GM23338 (cell line): ENCODE measurements around the gene CCDC91. TPM values are rescaled to one million over a fixed set of nuclear protein-coding genes. Genes with fewer than 3 reads are reported as not detected.
"Not testable (repeated sequence)": the region's sequence is repeated elsewhere in the genome, so short reads cannot be mapped to it uniquely, and the experiment has no call there.

ENCODE experiments used
- ATAC-seq: fragments of 200-7000 bp; cut with Tn5 transposase; 3 replicates; pipeline ENCODE4 v1.9.1; 2020
- DNase-seq: peaks from one replicate; pipeline ENCODE4 v3.0.0-alpha.2; 2015; ENCODE audit warnings: low spot score
- H2AFZ ChIP-seq: fragments of 200-600 bp; sonication (generic); 2 replicates; pipeline ENCODE4 v1.8.0; 2016; ENCODE audit warnings: antibody characterized with exemption, mild to moderate bottlenecking, moderate library complexity
- H3F3A ChIP-seq: fragments of 200-600 bp; sonication (generic); replicated peaks from 2 replicates; pipeline ENCODE4 v1.8.0; 2017; ENCODE audit warnings: antibody characterized with exemption, mixed run types, low read depth
- H3K27ac ChIP-seq: fragments of 200-600 bp; sonication (generic); 2 replicates; pipeline ENCODE4 v1.6.1; 2016; ENCODE audit warnings: low read depth
- H3K27me3 ChIP-seq: fragments of 200-600 bp; sonication (generic); 2 replicates; pipeline ENCODE4 v1.8.0; 2016; ENCODE audit warnings: mild to moderate bottlenecking, mixed run types, moderate library complexity; ENCODE audit not compliant: insufficient read depth
- H3K36me3 ChIP-seq: fragments of 200-600 bp; sonication (generic); 2 replicates; pipeline ENCODE4 v1.8.0; 2016; ENCODE audit warnings: mild to moderate bottlenecking; ENCODE audit not compliant: insufficient read depth
- H3K4me1 ChIP-seq: fragments of 200-600 bp; sonication (generic); 2 replicates; pipeline ENCODE4 v1.8.0; 2016; ENCODE audit warnings: mild to moderate bottlenecking, moderate library complexity; ENCODE audit not compliant: insufficient read depth
- H3K4me2 ChIP-seq: fragments of 200-600 bp; sonication (generic); 2 replicates; pipeline ENCODE4 v1.7.1; 2017; ENCODE audit warnings: mixed run types
- H3K4me3 ChIP-seq: fragments of 200-600 bp; sonication (generic); 2 replicates; pipeline ENCODE4 v1.6.1; 2016; ENCODE audit warnings: mixed run types
- H3K79me2 ChIP-seq: fragments of 200-600 bp; sonication (generic); replicated peaks from 2 replicates; pipeline ENCODE4 v1.8.0; 2017; ENCODE audit warnings: mild to moderate bottlenecking; ENCODE audit not compliant: insufficient read depth
- H3K9me2 ChIP-seq: fragments of 200-600 bp; sonication (generic); 2 replicates; pipeline ENCODE4 v1.8.0; 2017; ENCODE audit not compliant: insufficient read depth
- H4K20me1 ChIP-seq: fragments of 200-600 bp; sonication (generic); replicated peaks from 2 replicates; pipeline ENCODE4 v1.8.0; 2017; ENCODE audit warnings: mild to moderate bottlenecking; ENCODE audit not compliant: insufficient read depth
- H3K27ac Mint-ChIP-seq: 2 replicates; pipeline ENCODE4 v1.8.0; 2020; ENCODE audit warnings: inconsistent platforms, mild to moderate bottlenecking, moderate library complexity, mixed read lengths
- H3K27me3 Mint-ChIP-seq: 3 replicates; pipeline ENCODE4 v1.8.0; 2022; ENCODE audit warnings: low read depth, mild to moderate bottlenecking, moderate library complexity, mixed read lengths, inconsistent platforms; ENCODE audit not compliant: insufficient read depth, poor library complexity
- H3K36me3 Mint-ChIP-seq: 3 replicates; pipeline ENCODE4 v1.8.0; 2021; ENCODE audit warnings: low read depth, mild to moderate bottlenecking, inconsistent platforms, moderate library complexity, mixed read lengths
- H3K4me1 Mint-ChIP-seq: 3 replicates; pipeline ENCODE4 v1.8.0; 2020; ENCODE audit warnings: mild to moderate bottlenecking, inconsistent platforms, mixed read lengths
- H3K4me3 Mint-ChIP-seq: 3 replicates; pipeline ENCODE4 v1.8.0; 2021; ENCODE audit warnings: moderate library complexity, mild to moderate bottlenecking, inconsistent platforms, mixed read lengths
- H3K9me3 Mint-ChIP-seq: 3 replicates; pipeline ENCODE4 v1.8.0; 2020; ENCODE audit warnings: moderate library complexity, mild to moderate bottlenecking, inconsistent platforms, mixed read lengths
- CTCF ChIP-seq, 2 experiments: fragments of 200-600 bp in 1 of 2; sonication (generic) in 1 of 2; conservative IDR thresholded peaks; 2 replicates each; pipeline versions ENCODE4 v1.5.1 to v1.6.1; 2016 to 2017; ENCODE audit warnings: antibody characterized with exemption in 2 of 2, low read depth in 2 of 2, mild to moderate bottlenecking in 2 of 2, moderate library complexity in 1 of 2
- EZH2phosphoT487 ChIP-seq: fragments of 200-600 bp; sonication (generic); IDR thresholded peaks from one replicate; pipeline ENCODE4 v1.8.1; 2018; ENCODE audit warnings: antibody characterized with exemption; ENCODE audit not compliant: unreplicated experiment
- NANOG ChIP-seq: IDR thresholded peaks from 2 replicates; pipeline ENCODE4 v1.6.1; 2016; ENCODE audit warnings: antibody characterized with exemption, borderline replicate concordance
- POLR2AphosphoS5 ChIP-seq: IDR thresholded peaks from 2 replicates; pipeline ENCODE4 v1.6.1; 2016; ENCODE audit warnings: antibody characterized with exemption, low read depth
- polyA plus RNA-seq: library from polyadenylated mRNA; unstranded; fragments of >200 nt; fragmentation: Nextera tagmentation; extraction: Ambion mirVana; gene quantifications from 2 replicates; pipeline ENCODE4 v1.2.1, GENCODE V29; 2016
- total RNA-seq: library from RNA; depleted of rRNA; stranded (reverse); fragments of >200 nt; shearing (Covaris generic); gene quantifications from 2 replicates; pipeline ENCODE4 v1.2.3, GENCODE V29; 2014
- TF ChIP-seq, protein P1 (sequence below): IDR thresholded peaks from 2 replicates; pipeline ENCODE4 v1.6.1; 2016; ENCODE audit warnings: antibody characterized with exemption
- TF ChIP-seq, protein P2 (sequence below): IDR thresholded peaks from one replicate; pipeline ENCODE4 v1.6.1; 2018; ENCODE audit warnings: antibody characterized with exemption; ENCODE audit not compliant: unreplicated experiment

Gene CCDC91
- total and polyA plus RNA-seq, 2 experiments from 2014 or later: 24.7 to 48.7 TPM

DNA sequence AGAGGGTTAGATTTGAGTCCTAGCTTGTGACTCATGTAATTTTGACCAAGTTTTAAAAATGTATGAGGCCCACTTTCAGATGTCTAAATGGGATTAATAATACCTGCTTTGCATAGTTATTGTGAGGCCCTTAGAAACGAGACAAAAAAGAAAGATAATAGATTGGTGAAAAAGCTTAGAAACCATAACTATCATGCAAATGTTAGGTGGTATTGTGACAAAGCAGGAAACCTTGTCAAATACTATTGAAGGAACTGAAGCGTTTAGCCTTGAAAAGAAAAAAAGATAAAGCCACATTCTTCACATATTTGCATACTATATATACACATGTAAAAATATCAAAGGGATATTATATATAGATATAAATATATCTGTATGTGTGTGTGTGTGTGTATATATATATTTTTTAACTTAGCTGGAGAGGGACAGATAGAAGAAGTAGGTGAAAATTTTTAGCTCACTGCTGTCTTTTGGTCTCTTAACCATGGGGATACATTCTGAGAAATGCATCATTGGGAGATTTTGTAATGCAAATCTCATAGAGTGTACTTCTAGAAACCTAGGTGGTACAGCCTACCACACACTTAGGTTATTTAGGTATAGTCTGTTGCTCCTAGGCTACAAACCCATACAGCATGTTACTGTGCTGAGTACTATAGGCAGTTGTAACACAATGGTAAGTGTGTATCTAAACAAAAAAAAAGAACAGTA is 270.3 kb downstream of the CCDC91 start:
- Histone ChIP-seq H3K9me2 (0 out of 2 replicates have a peak, but pooled peaks cover 7% of the 10 kb centered on the region), H3K4me2 (peak overlapping the region; percentile 56), H2AFZ (no peak overlapping the region), H3K4me3 (peak overlapping the region; percentile 11), H3K36me3 (no peaks in the 10 kb centered on the region), H3K27me3 (no peaks in the 10 kb centered on the region), H3K79me2 (no peaks in the 10 kb centered on the region), H3K27ac (peak overlapping the region; percentile 90), H3F3A (no peaks in the 10 kb centered on the region), H4K20me1 (no peaks in the 10 kb centered on the region), H3K4me1 (peaks cover 36% of the 10 kb centered on the region)
- ATAC-seq: peak; percentile 70
- DNase-seq: peak; percentile 60
- peaks cover 34% of the 10 kb centered on the region for H3K4me1 Mint-ChIP-seq
- no peaks in the 10 kb centered on the region for H3K27me3 Mint-ChIP-seq
- peaks cover 31% of the 10 kb centered on the region for H3K36me3 Mint-ChIP-seq
- peak overlapping the region; percentile 94 for H3K27ac Mint-ChIP-seq
- H3K4me3 Mint-ChIP-seq: peak overlapping the region; percentile 38
- H3K9me3 Mint-ChIP-seq: peaks cover 2% of the 10 kb centered on the region; the same call in 1 of the 3 replicates
- peak; percentile 78; the same call in 1 of the 2 replicates for TF ChIP-seq NANOG
- TF ChIP-seq, protein P1, sequence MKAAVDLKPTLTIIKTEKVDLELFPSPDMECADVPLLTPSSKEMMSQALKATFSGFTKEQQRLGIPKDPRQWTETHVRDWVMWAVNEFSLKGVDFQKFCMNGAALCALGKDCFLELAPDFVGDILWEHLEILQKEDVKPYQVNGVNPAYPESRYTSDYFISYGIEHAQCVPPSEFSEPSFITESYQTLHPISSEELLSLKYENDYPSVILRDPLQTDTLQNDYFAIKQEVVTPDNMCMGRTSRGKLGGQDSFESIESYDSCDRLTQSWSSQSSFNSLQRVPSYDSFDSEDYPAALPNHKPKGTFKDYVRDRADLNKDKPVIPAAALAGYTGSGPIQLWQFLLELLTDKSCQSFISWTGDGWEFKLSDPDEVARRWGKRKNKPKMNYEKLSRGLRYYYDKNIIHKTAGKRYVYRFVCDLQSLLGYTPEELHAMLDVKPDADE: no peak

- Histone ChIP-seq H4K20me1 (no peaks in the 10 kb centered on the region), H3K4me2 (no peak overlapping the region), H3K4me1 (peaks cover 30% of the 10 kb centered on the region), H3K27me3 (no peaks in the 10 kb centered on the region), H3F3A (no peaks in the 10 kb centered on the region), H3K4me3 (no peak overlapping the region), H3K79me2 (no peaks in the 10 kb centered on the region), H3K27ac (no peak overlapping the region), H3K9me2 (0 out of 2 replicates have a peak, but pooled peaks cover 7% of the 10 kb centered on the region), H3K36me3 (no peaks in the 10 kb centered on the region), H2AFZ (no peak overlapping the region)
- TF ChIP-seq EZH2phosphoT487 (no peak), CTCF (conservative IDR thresholded peaks at IDR 0.05; ENCODE audit: low read depth in 2 of 2) (peak in 1 of 2 experiments; percentile 16; a peak in 1 of 4 replicates), POLR2AphosphoS5 (no peak)
- TF ChIP-seq, protein P2, sequence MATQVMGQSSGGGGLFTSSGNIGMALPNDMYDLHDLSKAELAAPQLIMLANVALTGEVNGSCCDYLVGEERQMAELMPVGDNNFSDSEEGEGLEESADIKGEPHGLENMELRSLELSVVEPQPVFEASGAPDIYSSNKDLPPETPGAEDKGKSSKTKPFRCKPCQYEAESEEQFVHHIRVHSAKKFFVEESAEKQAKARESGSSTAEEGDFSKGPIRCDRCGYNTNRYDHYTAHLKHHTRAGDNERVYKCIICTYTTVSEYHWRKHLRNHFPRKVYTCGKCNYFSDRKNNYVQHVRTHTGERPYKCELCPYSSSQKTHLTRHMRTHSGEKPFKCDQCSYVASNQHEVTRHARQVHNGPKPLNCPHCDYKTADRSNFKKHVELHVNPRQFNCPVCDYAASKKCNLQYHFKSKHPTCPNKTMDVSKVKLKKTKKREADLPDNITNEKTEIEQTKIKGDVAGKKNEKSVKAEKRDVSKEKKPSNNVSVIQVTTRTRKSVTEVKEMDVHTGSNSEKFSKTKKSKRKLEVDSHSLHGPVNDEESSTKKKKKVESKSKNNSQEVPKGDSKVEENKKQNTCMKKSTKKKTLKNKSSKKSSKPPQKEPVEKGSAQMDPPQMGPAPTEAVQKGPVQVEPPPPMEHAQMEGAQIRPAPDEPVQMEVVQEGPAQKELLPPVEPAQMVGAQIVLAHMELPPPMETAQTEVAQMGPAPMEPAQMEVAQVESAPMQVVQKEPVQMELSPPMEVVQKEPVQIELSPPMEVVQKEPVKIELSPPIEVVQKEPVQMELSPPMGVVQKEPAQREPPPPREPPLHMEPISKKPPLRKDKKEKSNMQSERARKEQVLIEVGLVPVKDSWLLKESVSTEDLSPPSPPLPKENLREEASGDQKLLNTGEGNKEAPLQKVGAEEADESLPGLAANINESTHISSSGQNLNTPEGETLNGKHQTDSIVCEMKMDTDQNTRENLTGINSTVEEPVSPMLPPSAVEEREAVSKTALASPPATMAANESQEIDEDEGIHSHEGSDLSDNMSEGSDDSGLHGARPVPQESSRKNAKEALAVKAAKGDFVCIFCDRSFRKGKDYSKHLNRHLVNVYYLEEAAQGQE: no peak
- no peaks in the 10 kb centered on the region for H3K27me3 Mint-ChIP-seq
- ATAC-seq (no peak), DNase-seq (no peak)
- H3K27ac Mint-ChIP-seq: no peak overlapping the region
- peaks cover 30% of the 10 kb centered on the region for H3K4me1 Mint-ChIP-seq
- peaks cover 47% of the 10 kb centered on the region for H3K36me3 Mint-ChIP-seq
- H3K4me3 Mint-ChIP-seq: no peak overlapping the region
- H3K9me3 Mint-ChIP-seq: peaks cover 4% of the 10 kb centered on the region; the same call in 1 of the 3 replicates
Measured at GRCh38 chr12:28463396-28463795, 273.1 kb downstream of the CCDC91 start.

- H3K4me1 ChIP-seq, H3F3A ChIP-seq, H3K27ac Mint-ChIP-seq, H3K4me3 ChIP-seq, H3K9me3 Mint-ChIP-seq, H3K4me2 ChIP-seq, H3K27me3 Mint-ChIP-seq, H3K4me1 Mint-ChIP-seq, H3K36me3 ChIP-seq, DNase-seq, H3K4me3 Mint-ChIP-seq, H2AFZ ChIP-seq, H3K27ac ChIP-seq, H3K9me2 ChIP-seq, H4K20me1 ChIP-seq, H3K27me3 ChIP-seq, ATAC-seq, H3K79me2 ChIP-seq: not testable (repeated sequence)
- peaks cover 18% of the 10 kb centered on the region; the same call in 2 of the 3 replicates for H3K36me3 Mint-ChIP-seq
Measured at GRCh38 chr12:28471762-28472161, 281.5 kb downstream of the CCDC91 start.

DNA sequence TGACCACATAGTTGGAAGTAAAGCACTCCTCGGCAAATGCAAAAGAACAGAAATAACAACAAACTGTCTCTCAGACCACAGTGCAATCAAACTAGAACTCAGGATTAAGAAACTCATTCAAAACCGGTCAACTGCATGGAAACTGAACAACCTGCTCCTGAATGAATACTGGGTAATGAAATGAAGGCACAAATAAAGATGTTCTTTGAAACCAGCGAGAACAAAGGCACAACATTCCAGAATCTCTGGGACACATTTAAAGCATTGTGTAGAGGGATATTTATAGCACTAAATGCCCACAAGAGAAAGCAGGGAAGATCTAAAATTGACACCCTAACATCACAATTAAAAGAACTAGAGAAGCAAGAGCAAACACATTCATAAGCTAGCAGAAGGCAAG is 285.9 kb downstream of the CCDC91 start:
- H3K27me3 Mint-ChIP-seq, H3K4me2 ChIP-seq, H3K4me1 ChIP-seq, H3K79me2 ChIP-seq, H3K4me1 Mint-ChIP-seq, H3K27ac Mint-ChIP-seq, H2AFZ ChIP-seq, DNase-seq, H3K4me3 Mint-ChIP-seq, H3K27ac ChIP-seq, H3K9me2 ChIP-seq, H3K27me3 ChIP-seq, H3K36me3 ChIP-seq, ATAC-seq, H3K9me3 Mint-ChIP-seq, H3F3A ChIP-seq, H4K20me1 ChIP-seq, H3K4me3 ChIP-seq: not testable (repeated sequence)
- H3K36me3 Mint-ChIP-seq: peaks cover 22% of the 10 kb centered on the region; the same call in 2 of the 3 replicates
